Measurements from ENCODE around the gene ACE.

DNA sequence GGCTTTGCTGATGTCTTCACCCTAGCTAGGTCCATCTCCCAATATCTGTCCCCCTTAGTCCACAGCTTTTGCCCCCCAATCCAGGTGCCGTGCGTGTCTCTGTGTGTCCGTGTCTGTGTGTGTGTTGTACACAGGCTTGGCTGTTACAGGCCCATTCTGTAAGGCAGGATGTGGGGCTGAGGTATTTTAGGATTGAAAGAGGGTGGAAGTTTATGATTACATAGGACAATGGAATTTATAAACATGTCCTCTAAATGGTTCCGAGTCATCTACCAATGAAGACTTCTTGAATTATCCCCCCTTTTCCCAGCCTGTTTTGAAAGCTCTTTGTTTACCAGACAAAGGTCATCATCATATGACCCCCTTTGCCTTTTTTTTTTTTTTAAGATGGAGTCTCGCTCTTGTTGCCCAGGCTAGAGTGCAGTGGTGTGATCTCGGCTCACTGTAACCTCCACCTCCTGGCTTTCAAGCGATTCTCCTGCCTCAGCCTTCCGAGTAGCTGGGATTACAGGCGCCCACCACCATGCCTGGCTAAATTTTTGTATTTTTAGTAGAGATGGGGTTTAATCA, 21.9 kb downstream of the ACE start:
- TF ChIP-seq, protein P1, sequence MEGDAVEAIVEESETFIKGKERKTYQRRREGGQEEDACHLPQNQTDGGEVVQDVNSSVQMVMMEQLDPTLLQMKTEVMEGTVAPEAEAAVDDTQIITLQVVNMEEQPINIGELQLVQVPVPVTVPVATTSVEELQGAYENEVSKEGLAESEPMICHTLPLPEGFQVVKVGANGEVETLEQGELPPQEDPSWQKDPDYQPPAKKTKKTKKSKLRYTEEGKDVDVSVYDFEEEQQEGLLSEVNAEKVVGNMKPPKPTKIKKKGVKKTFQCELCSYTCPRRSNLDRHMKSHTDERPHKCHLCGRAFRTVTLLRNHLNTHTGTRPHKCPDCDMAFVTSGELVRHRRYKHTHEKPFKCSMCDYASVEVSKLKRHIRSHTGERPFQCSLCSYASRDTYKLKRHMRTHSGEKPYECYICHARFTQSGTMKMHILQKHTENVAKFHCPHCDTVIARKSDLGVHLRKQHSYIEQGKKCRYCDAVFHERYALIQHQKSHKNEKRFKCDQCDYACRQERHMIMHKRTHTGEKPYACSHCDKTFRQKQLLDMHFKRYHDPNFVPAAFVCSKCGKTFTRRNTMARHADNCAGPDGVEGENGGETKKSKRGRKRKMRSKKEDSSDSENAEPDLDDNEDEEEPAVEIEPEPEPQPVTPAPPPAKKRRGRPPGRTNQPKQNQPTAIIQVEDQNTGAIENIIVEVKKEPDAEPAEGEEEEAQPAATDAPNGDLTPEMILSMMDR (IDR thresholded peaks at IDR 0.05) = no peak
- TF ChIP-seq POLR2A (IDR thresholded peaks at IDR 0.05) = no peak
- no peak for TF ChIP-seq POLR2AphosphoS5 (IDR thresholded peaks at IDR 0.05)

Data from breast epithelium (tissue), 3 donors.